PC-3 (cell line): ENCODE measurements around the gene ADAMTS15. TPM values are rescaled to one million over a fixed set of nuclear protein-coding genes. Genes with fewer than 3 reads are reported as not detected.

Experiments
- ATAC-seq: fragments of 200-7000 bp; cut with Tn5 transposase; 2 replicates; pipeline ENCODE4 v1.9.1; 2020; ENCODE audit warnings: mild to moderate bottlenecking, moderate library complexity
- BruUV-seq: library from RNA; stranded (reverse); fragments of 400-500 nt; replicated peaks from 2 replicates; lab custom pipeline; 2021; lab: Mats Ljungman, UMichigan
- CTCF ChIA-PET: fragments of 300-600 bp; sonication (Branson Sonifier 250); formaldehyde crosslinking; loops from one replicate; lab custom pipeline; 2022; ENCODE audit warnings: antibody characterized with exemption; lab: Charles Lee
- POLR2A ChIA-PET: fragments of 300-600 bp; sonication (Branson Sonifier 250); formaldehyde crosslinking; loops from one replicate; lab custom pipeline; 2022; ENCODE audit warnings: antibody characterized with exemption; ENCODE audit not compliant: unreplicated experiment; lab: Charles Lee
- DNase-seq: peaks from one replicate; pipeline ENCODE4 v3.0.0-alpha.2; 2015
- H2AFZ ChIP-seq: fragments of 300-600 bp; sonication (generic); 2 replicates; pipeline ENCODE4 v1.6.0; 2016; ENCODE audit warnings: antibody characterized with exemption, low read length
- H3F3A ChIP-seq: fragments of 300-600 bp; sonication (generic); one replicate; pipeline ENCODE4 v1.6.0; 2017; ENCODE audit warnings: antibody characterized with exemption, low read length, control low read depth, mild to moderate bottlenecking; ENCODE audit not compliant: unreplicated experiment
- H3K27ac ChIP-seq: fragments of 300-600 bp; sonication (generic); 2 replicates; pipeline ENCODE4 v1.5.1; 2016; ENCODE audit warnings: mild to moderate bottlenecking, low read length
- H3K27me3 ChIP-seq: fragments of 300-600 bp; sonication (generic); 2 replicates; pipeline ENCODE4 v1.6.1; 2016; ENCODE audit warnings: low read length, mixed read lengths
- H3K36me3 ChIP-seq: fragments of 300-600 bp; sonication (generic); 2 replicates; pipeline ENCODE4 v1.6.1; 2016; ENCODE audit warnings: low read depth, mixed run types, low read length, mixed read lengths
- H3K4me1 ChIP-seq: fragments of 300-600 bp; sonication (generic); 2 replicates; pipeline ENCODE4 v1.5.1; 2016; ENCODE audit warnings: low read length; ENCODE audit not compliant: insufficient read depth
- H3K4me2 ChIP-seq: fragments of 300-600 bp; sonication (generic); 2 replicates; pipeline ENCODE4 v1.6.0; 2016; ENCODE audit warnings: low read length
- H3K4me3 ChIP-seq: fragments of 300-600 bp; sonication (generic); 2 replicates; pipeline ENCODE4 v1.5.1; 2016; ENCODE audit warnings: mild to moderate bottlenecking, low read length, mixed read lengths
- H3K79me2 ChIP-seq: fragments of 300-600 bp; sonication (generic); 2 replicates; pipeline ENCODE4 v1.6.1; 2017; ENCODE audit warnings: low read length, mixed read lengths
- H3K9ac ChIP-seq: fragments of 300-600 bp; sonication (generic); 2 replicates; pipeline ENCODE4 v1.6.0; 2016; ENCODE audit warnings: mild to moderate bottlenecking, low read length
- H3K9me2 ChIP-seq: fragments of 300-600 bp; sonication (generic); replicated peaks from 2 replicates; pipeline ENCODE4 v1.6.1; 2016; ENCODE audit warnings: mixed run types, low read length, mixed read lengths
- H3K9me3 ChIP-seq: fragments of 300-600 bp; sonication (generic); 2 replicates; pipeline ENCODE4 v1.6.1; 2016; ENCODE audit warnings: low read length, mixed read lengths
- H4K20me1 ChIP-seq: fragments of 300-600 bp; sonication (generic); 2 replicates; pipeline ENCODE4 v1.6.1; 2016; ENCODE audit warnings: low read length, mixed read lengths
- EZH2 ChIP-seq: fragments of 300-600 bp; sonication (generic); IDR thresholded peaks from one replicate; pipeline ENCODE4 v1.6.1; 2017; ENCODE audit warnings: antibody characterized with exemption, mild to moderate bottlenecking, low read length; ENCODE audit not compliant: unreplicated experiment
- EZH2phosphoT487 ChIP-seq: fragments of 300-600 bp; sonication (generic); IDR thresholded peaks from 2 replicates; pipeline ENCODE4 v1.6.1; 2018; ENCODE audit warnings: mild to moderate bottlenecking, antibody characterized with exemption, low read length, borderline replicate concordance
- intact Hi-C: fragments of 100-400 bp; cut with micrococcal nuclease; formaldehyde crosslinking; loops from 2 replicates; pipeline ENCODE4 v1.9.0; 2023
- total RNA-seq: library from RNA; depleted of rRNA; stranded (reverse); fragments of >200 nt; gene quantifications from 2 replicates; pipeline ENCODE4 v1.2.3, GENCODE V29; 2014
- TF ChIP-seq, protein P1 (sequence below): fragments of 300-600 bp; sonication (generic); conservative IDR thresholded peaks from 2 replicates; pipeline ENCODE4 v1.5.1; 2017; ENCODE audit warnings: antibody characterized with exemption, low read depth, mild to moderate bottlenecking, low read length

Gene ADAMTS15
- total RNA-seq, 1 experiment from 2014 or later: 16.8 TPM

- Histone ChIP-seq H3F3A (no peaks in the 10 kb centered on the region), H3K27me3 (no peaks in the 10 kb centered on the region), H3K4me3 (no peak overlapping the region), H3K4me2 (peak overlapping the region; percentile 46; the same call in 1 of the 2 replicates), H3K9me2 (no peaks in the 10 kb centered on the region; the same call in 1 of the 2 replicates), H3K27ac (peak overlapping the region; percentile 79), H3K79me2 (no peaks in the 10 kb centered on the region), H3K9me3 (no peaks in the 10 kb centered on the region), H3K9ac (peak overlapping the region; percentile 48; the same call in 1 of the 2 replicates), H3K4me1 (peaks cover 35% of the 10 kb centered on the region), H2AFZ (peak overlapping the region; percentile 56), H4K20me1 (no peaks in the 10 kb centered on the region), H3K36me3 (peaks cover 7% of the 10 kb centered on the region; the same call in 1 of the 2 replicates)
- TF ChIP-seq, protein P1, sequence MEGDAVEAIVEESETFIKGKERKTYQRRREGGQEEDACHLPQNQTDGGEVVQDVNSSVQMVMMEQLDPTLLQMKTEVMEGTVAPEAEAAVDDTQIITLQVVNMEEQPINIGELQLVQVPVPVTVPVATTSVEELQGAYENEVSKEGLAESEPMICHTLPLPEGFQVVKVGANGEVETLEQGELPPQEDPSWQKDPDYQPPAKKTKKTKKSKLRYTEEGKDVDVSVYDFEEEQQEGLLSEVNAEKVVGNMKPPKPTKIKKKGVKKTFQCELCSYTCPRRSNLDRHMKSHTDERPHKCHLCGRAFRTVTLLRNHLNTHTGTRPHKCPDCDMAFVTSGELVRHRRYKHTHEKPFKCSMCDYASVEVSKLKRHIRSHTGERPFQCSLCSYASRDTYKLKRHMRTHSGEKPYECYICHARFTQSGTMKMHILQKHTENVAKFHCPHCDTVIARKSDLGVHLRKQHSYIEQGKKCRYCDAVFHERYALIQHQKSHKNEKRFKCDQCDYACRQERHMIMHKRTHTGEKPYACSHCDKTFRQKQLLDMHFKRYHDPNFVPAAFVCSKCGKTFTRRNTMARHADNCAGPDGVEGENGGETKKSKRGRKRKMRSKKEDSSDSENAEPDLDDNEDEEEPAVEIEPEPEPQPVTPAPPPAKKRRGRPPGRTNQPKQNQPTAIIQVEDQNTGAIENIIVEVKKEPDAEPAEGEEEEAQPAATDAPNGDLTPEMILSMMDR: no peak
- no peak for TF ChIP-seq EZH2
- TF ChIP-seq EZH2phosphoT487: no peak
- ChIA-PET POLR2A (interaction anchor here (0.7 kb wide), 1 partner anchor 352 kb away, joined by 5 read pairs; no protein-coding TSS in a partner anchor), CTCF (no interaction called here)
- intact Hi-C loops: loop anchor here (2.0 to 5.0 kb wide), 2 partner anchors 13 to 63 kb away; partner anchors contain the start of gene ADAMTS15
- BruUV-seq: no TSS peak
- DNase-seq: no peak
- ATAC-seq: no peak
Measured at GRCh38 chr11:130509942-130510341, 61.5 kb downstream of the ADAMTS15 start.

DNA sequence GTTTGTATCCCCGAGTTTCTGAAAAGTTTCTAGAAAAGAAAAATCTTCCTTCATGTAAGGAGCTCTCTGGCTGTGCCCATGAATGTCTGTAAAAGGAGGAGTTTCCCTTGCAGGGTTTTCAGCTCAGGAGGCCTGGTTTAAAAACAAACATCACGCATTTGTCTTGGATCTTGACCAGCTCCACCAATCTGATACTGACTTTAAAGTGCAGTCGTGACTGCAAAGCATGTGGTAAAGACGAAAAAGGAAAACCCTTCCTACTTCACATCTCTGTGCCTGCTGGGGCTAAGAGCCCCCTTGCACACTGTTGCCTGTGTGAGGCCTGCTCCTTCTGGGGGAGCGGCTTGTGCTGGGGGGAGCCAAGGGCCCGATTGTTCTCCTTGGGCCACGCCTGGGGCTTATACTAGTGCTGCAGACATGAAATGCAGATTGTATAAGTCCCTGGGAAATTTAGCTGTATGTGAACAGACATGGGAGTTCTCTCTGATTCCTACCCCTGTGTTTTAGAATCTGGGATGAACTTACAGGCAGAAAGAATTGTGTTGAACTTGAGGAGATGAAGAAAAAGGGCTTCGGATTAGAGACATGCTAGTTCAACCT, 62.1 kb downstream of the ADAMTS15 start:
- Histone ChIP-seq H3K4me1 (peaks cover 35% of the 10 kb centered on the region), H3K9ac (peak overlapping the region; percentile 48), H3K9me3 (no peaks in the 10 kb centered on the region), H3K27me3 (no peaks in the 10 kb centered on the region), H3K27ac (peak overlapping the region; percentile 79), H3K4me3 (no peak overlapping the region), H4K20me1 (no peaks in the 10 kb centered on the region), H3F3A (no peaks in the 10 kb centered on the region), H3K79me2 (no peaks in the 10 kb centered on the region), H2AFZ (peak overlapping the region; percentile 56), H3K36me3 (peaks cover 7% of the 10 kb centered on the region; the same call in 1 of the 2 replicates), H3K4me2 (peak overlapping the region; percentile 46), H3K9me2 (no peaks in the 10 kb centered on the region; the same call in 1 of the 2 replicates)
- DNase-seq (peak; percentile 70), ATAC-seq (peak; percentile 48)
- intact Hi-C loops: loop anchor here (2.0 to 5.0 kb wide), 2 partner anchors 14 to 63 kb away; partner anchors contain the start of gene ADAMTS15
- TF ChIP-seq EZH2phosphoT487 (no peak), EZH2 (no peak)
- TF ChIP-seq, protein P1: no peak
- BruUV-seq: no TSS peak
- ChIA-PET CTCF (interaction anchor here (0.5 kb wide), 1 partner anchor 76 kb away, joined by 3 read pairs; no protein-coding TSS in a partner anchor), POLR2A (interaction anchor here (0.7 kb wide), 1 partner anchor 351 kb away, joined by 5 read pairs; no protein-coding TSS in a partner anchor)
